ENCODE results near the gene MRPL2.
"Not testable (repeated sequence)": the region's sequence is repeated elsewhere in the genome, so short reads cannot be mapped to it uniquely, and the experiment has no call there.

Gene MRPL2

GRCh38 chr6:43053545-43054205 lies 5.6 kb downstream of the MRPL2 start, which contains the start of gene CUL7:
Gene CUL7, minus strand, starts transcription at chr6:43053851. Its CDS starts 1,063 bp downstream, at chr6:43052788.
- DNase-seq (peak; percentile 93), ATAC-seq (peak; percentile 98)

GRCh38 chr6:43052842-43053544 lies 6.2 kb downstream of the MRPL2 start:
- DNase-seq (peak; percentile 14), ATAC-seq (peak; percentile 34)

- ATAC-seq (no peak), DNase-seq (no peak)
These were observed 6.9 kb downstream of the MRPL2 start for GRCh38 chr6:43052225-43052841.

- ATAC-seq, result no peak
- no peak for DNase-seq
These were observed 8.3 kb downstream of the MRPL2 start for GRCh38 chr6:43050981-43051380.

GRCh38 chr6:43047998-43048397 lies 11.2 kb downstream of the MRPL2 start:
- ATAC-seq, result no peak
- no peak for DNase-seq

GRCh38 chr6:43045371-43045930 lies 13.8 kb downstream of the MRPL2 start:
- DNase-seq (no peak), ATAC-seq (no peak)

- ATAC-seq (no peak), DNase-seq (no peak)
These were observed 15.9 kb downstream of the MRPL2 start for GRCh38 chr6:43043310-43043709.

- DNase-seq, ATAC-seq: not testable (repeated sequence)
These were observed 17.8 kb downstream of the MRPL2 start for GRCh38 chr6:43041475-43041874.

GRCh38 chr6:43040542-43041257 lies 18.5 kb downstream of the MRPL2 start:
- no peak for ATAC-seq
- DNase-seq, result no peak

GRCh38 chr6:43038727-43039126 lies 20.5 kb downstream of the MRPL2 start:
- ATAC-seq (no peak), DNase-seq (no peak)

GRCh38 chr6:43037706-43038105 lies 21.5 kb downstream of the MRPL2 start:
- DNase-seq, result no peak
- ATAC-seq, result peak; percentile 12

- ATAC-seq (no peak), DNase-seq (no peak)
These were observed 22.0 kb downstream of the MRPL2 start for GRCh38 chr6:43037197-43037596.

GRCh38 chr6:43036712-43037111 lies 22.5 kb downstream of the MRPL2 start:
- ATAC-seq (no peak), DNase-seq (no peak)

- no peak for ATAC-seq
- no peak for DNase-seq
These were observed 23.6 kb downstream of the MRPL2 start for GRCh38 chr6:43035495-43036194.

GRCh38 chr6:43034190-43034525 lies 25.1 kb downstream of the MRPL2 start:
- ATAC-seq, result no peak
- no peak for DNase-seq

GRCh38 chr6:43033496-43034189 lies 25.6 kb downstream of the MRPL2 start:
- DNase-seq (no peak), ATAC-seq (no peak)

- ATAC-seq (no peak), DNase-seq (no peak)
These were observed 26.9 kb downstream of the MRPL2 start for GRCh38 chr6:43032326-43032725.

GRCh38 chr6:43029120-43029519 lies 30.1 kb downstream of the MRPL2 start:
- no peak for DNase-seq
- no peak for ATAC-seq

- ATAC-seq (no peak), DNase-seq (no peak)
These were observed 32.9 kb downstream of the MRPL2 start for GRCh38 chr6:43026365-43026764.

GRCh38 chr6:43024436-43024835 lies 34.8 kb downstream of the MRPL2 start:
- ATAC-seq, result no peak

More at GRCh38 chr6:43024436-43024835, 34.8 kb downstream of the MRPL2 start:
- DNase-seq, result no peak
